Measurements from ENCODE around the gene FNDC3B. TPM values are rescaled to one million over a fixed set of nuclear protein-coding genes. Genes with fewer than 3 reads are reported as not detected.

FNDC3B gene
- total and polyA plus RNA-seq, 2 of the 8 experiments (the other 6 are each of a cell fraction or from before 2014, with no cell fraction given): 14.1 to 44.4 TPM

DNA sequence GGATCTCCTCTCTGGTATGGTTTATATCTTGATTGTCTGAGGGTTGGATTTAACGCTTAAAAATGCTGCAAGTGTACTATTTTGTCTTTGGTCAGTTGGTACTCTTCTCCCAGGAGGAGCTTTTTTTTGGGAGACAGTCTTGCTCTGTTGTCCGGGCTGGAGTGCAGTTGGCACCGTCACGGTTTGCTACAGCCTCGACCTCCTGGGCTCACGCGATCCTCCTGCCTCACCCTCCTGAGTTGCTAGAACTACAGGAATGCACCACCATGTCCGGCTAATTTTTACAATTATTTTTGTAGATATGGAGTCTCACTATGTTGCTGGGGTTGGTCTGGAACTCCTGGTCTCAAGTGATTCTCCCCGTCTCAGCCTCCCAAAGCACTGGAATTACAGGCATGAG lies 89.5 kb downstream of the FNDC3B start (continued):
- TF ChIP-seq FOSL1 (IDR thresholded peaks at IDR 0.05; ENCODE audit: insufficient read depth, low read depth, low read length): no peak
- TF ChIP-seq RXRA (IDR thresholded peaks at IDR 0.05; ENCODE audit: insufficient read depth, low read depth, low read length): no peak
- TF ChIP-seq SP1 (IDR thresholded peaks at IDR 0.05; ENCODE audit: low read depth, low read length): no peak
